ENCODE measurements around the gene MPZL2. TPM values are rescaled to one million over a fixed set of nuclear protein-coding genes. Genes with fewer than 3 reads are reported as not detected.
A peak's percentile ranks its signal among the peaks of the same experiment; 100 is the strongest.

Gene MPZL2
- total and polyA plus RNA-seq, 2 donors, result 18.1 to 47.7 TPM

DNA sequence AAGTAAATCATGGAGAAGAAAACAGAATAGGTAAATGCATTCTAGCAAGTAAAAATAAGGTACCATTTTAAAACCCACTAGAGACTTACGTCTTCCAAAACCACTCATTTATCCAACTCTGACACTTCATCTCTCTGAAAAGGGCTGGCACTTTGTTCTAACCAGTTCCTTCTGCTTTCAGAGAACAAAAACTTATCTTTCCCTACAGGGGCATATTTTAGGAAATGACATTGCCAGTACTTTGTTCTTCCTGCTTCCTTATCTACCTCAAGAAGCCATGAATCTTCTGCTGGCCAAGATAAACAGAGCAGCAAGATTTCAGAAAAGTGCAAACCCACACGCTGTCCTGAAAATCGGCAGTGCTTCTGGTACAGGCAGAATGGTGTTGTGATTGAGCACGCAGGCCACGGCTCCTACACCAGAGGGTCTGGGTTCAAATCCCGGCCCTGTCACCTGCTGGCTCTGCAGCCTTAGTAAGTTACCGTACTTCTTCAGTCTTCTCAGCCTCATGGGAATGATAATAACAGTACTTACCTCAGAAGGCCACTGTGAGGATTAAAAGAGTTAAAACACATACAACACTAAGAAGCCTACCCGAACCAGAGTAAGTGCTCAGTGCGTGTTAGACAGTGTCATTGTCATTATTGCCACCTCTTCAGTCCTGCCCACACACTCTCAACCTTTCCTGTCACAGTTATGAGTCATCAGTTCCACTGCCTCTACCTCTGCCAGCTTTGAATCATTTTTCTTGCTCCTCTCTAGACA, 22.9 kb downstream of the MPZL2 start:
- no peaks in the 10 kb centered on the region for H3K36me3 ChIP-seq (ENCODE audit: control insufficient read depth in 2 of 2, insufficient read depth in 2 of 2, low read length in 1 of 2)
- peak overlapping the region; percentile 74 to 89 for H3K27ac ChIP-seq (ENCODE audit: low read depth in 1 of 2, low read length in 1 of 2)
- WGBS, result 32% methylated on average over 9 of the region's 9 CpGs
- H3K4me1 ChIP-seq (ENCODE audit: control insufficient read depth in 2 of 2, insufficient read depth in 2 of 2, low read length in 2 of 2), result peaks cover 5 to 18% of the 10 kb centered on the region in 2 donors
- H3K9me3 ChIP-seq (ENCODE audit: control insufficient read depth in 2 of 2, insufficient read depth in 1 of 2, low read length in 1 of 2), result no peaks in the 10 kb centered on the region
- peak in 1 of 9 donors; percentile 68 for DNase-seq (ENCODE audit: low read depth in 6 of 9, low spot score in 9 of 9)
- no peaks in the 10 kb centered on the region for H3K27me3 ChIP-seq (ENCODE audit: control insufficient read depth in 2 of 2, insufficient read depth in 1 of 2, low read length in 1 of 2)
- H3K4me3 ChIP-seq (ENCODE audit: low read length in 2 of 2), result no peak overlapping the region

DNA sequence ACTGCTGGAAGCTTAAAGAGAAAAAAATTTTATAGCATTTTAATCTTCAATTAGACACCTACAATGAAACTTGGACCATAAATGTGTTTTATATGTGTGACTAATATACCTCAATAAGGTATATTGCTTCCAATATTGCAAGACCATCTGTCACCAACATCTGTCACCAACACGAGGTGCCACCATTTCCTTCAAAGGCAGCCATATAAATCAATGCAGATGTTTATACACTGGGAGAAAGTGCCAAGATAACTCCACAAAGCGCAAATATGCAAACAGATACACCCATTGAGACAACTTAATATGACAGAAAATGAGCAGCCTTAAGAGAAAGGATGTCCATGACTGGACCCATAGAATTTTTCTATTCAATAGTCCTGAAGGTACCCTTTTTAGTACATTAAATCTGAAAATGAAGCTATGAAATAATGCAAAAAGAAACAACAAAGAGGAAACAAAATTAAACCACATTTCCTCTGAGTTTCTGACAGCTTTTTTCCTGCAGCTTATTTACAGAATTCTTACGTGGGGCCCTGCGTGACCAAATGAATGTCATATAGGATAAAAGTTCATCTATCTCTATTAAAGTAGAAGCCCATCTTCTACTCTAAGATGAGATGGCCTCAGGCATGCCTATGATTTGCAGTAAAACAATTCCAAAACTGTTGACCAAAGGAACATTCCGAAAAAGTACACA, 24.4 kb downstream of the MPZL2 start:
- H3K27me3 ChIP-seq (ENCODE audit: control insufficient read depth in 2 of 2, insufficient read depth in 1 of 2, low read length in 1 of 2), result no peaks in the 10 kb centered on the region
- H3K36me3 ChIP-seq (ENCODE audit: control insufficient read depth in 2 of 2, insufficient read depth in 2 of 2, low read length in 1 of 2), result peaks cover 0 to 2% of the 10 kb centered on the region in 2 donors
- H3K4me3 ChIP-seq (ENCODE audit: low read length in 2 of 2), result no peak overlapping the region
- H3K9me3 ChIP-seq (ENCODE audit: control insufficient read depth in 2 of 2, insufficient read depth in 1 of 2, low read length in 1 of 2), result no peaks in the 10 kb centered on the region
- WGBS, result 48% methylated on average over 5 of the region's 5 CpGs
- DNase-seq (ENCODE audit: low read depth in 6 of 9, low spot score in 9 of 9), result no peak
- H3K4me1 ChIP-seq (ENCODE audit: control insufficient read depth in 2 of 2, insufficient read depth in 2 of 2, low read length in 2 of 2), result peaks cover 5 to 18% of the 10 kb centered on the region in 2 donors
- no peak overlapping the region for H3K27ac ChIP-seq (ENCODE audit: low read depth in 1 of 2, low read length in 1 of 2)

DNA sequence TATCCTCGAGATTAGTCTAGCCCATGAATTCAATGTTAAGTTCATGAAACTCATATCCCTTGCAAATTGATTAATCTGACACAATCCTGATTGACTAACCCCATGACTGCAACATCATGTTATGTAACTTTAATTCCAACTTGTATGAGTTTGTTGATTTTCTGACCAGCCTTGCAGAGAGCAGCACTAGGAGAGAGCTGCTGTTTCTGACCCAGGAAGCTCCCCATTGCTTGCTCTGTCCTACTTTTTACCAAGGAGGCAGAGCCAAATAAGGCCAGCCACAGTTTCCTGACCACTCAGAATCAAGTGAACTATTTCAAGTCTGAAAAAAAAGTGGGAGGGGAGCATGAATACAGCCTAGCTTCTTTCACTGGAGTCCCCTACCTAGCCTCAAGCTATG, 25.2 kb downstream of the MPZL2 start:
- 97% methylated on average over 1 of the region's 1 CpG for WGBS
- no peaks in the 10 kb centered on the region for H3K27me3 ChIP-seq (ENCODE audit: control insufficient read depth in 2 of 2, insufficient read depth in 1 of 2, low read length in 1 of 2)
- no peak for DNase-seq (ENCODE audit: low read depth in 6 of 9, low spot score in 9 of 9)
- H3K27ac ChIP-seq (ENCODE audit: low read depth in 1 of 2, low read length in 1 of 2), result peak overlapping the region in 1 of 2 donors; percentile 22
- H3K9me3 ChIP-seq (ENCODE audit: control insufficient read depth in 2 of 2, insufficient read depth in 1 of 2, low read length in 1 of 2), result no peaks in the 10 kb centered on the region
- H3K36me3 ChIP-seq (ENCODE audit: control insufficient read depth in 2 of 2, insufficient read depth in 2 of 2, low read length in 1 of 2), result peaks cover 0 to 2% of the 10 kb centered on the region in 2 donors
- peaks cover 5 to 18% of the 10 kb centered on the region in 2 donors for H3K4me1 ChIP-seq (ENCODE audit: control insufficient read depth in 2 of 2, insufficient read depth in 2 of 2, low read length in 2 of 2)
- H3K4me3 ChIP-seq (ENCODE audit: low read length in 2 of 2), result no peak overlapping the region

DNA sequence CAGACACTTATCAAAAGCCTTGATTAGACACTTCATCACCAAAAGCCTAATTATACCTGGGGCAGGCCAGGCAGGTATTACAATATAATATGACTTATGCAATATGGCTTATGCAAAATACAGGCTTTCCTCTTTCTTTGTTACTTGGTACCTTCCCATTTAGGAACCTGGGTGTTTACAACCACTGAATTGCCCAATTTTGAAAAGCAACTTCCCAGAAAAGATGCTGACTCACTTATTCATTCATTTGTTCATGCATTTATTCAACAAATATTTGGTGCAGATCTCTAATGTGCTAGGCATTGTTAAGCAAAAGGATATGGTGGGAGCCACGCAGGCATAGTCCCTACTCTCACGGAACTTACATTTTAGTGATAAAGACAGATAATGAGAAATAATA, 25.7 kb downstream of the MPZL2 start:
- Histone ChIP-seq H3K27ac (ENCODE audit: low read depth in 1 of 2, low read length in 1 of 2) (no peak overlapping the region), H3K36me3 (ENCODE audit: control insufficient read depth in 2 of 2, insufficient read depth in 2 of 2, low read length in 1 of 2) (peaks cover 0 to 2% of the 10 kb centered on the region in 2 donors), H3K4me1 (ENCODE audit: control insufficient read depth in 2 of 2, insufficient read depth in 2 of 2, low read length in 2 of 2) (peaks cover 5 to 18% of the 10 kb centered on the region in 2 donors), H3K9me3 (ENCODE audit: control insufficient read depth in 2 of 2, insufficient read depth in 1 of 2, low read length in 1 of 2) (no peaks in the 10 kb centered on the region), H3K27me3 (ENCODE audit: control insufficient read depth in 2 of 2, insufficient read depth in 1 of 2, low read length in 1 of 2) (no peaks in the 10 kb centered on the region), H3K4me3 (ENCODE audit: low read length in 2 of 2) (no peak overlapping the region)
- WGBS, result 99% methylated on average over 2 of the region's 2 CpGs
- no peak for DNase-seq (ENCODE audit: low read depth in 6 of 9, low spot score in 9 of 9)

DNA sequence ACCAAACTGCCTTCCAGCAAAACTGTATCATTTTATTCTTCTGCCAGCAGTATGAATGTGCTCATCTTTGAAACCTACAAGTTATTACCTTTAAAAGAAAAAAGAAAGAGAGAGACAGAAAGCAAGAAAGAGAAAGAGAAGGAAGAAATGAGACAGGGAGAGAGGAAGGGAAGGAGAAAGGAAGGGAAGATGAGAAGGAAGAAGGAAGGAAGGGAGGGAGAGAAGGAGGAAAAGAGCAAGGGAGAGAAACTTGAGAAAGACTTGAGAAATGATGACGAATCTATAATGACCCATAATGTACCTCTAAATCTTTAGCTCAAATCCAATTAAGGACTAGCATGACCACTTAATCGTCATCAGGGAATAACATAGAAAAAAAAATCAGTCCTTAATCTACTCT, 27.9 kb downstream of the MPZL2 start:
- H3K4me3 ChIP-seq (ENCODE audit: low read length in 2 of 2), result no peak overlapping the region
- no peak overlapping the region for H3K27ac ChIP-seq (ENCODE audit: low read depth in 1 of 2, low read length in 1 of 2)
- WGBS, result 97% methylated on average over 2 of the region's 2 CpGs
- peaks cover 2 to 11% of the 10 kb centered on the region in 2 donors for H3K4me1 ChIP-seq (ENCODE audit: control insufficient read depth in 2 of 2, insufficient read depth in 2 of 2, low read length in 2 of 2)
- no peaks in the 10 kb centered on the region for H3K9me3 ChIP-seq (ENCODE audit: control insufficient read depth in 2 of 2, insufficient read depth in 1 of 2, low read length in 1 of 2)
- peaks cover 0 to 2% of the 10 kb centered on the region in 2 donors for H3K36me3 ChIP-seq (ENCODE audit: control insufficient read depth in 2 of 2, insufficient read depth in 2 of 2, low read length in 1 of 2)
- no peaks in the 10 kb centered on the region for H3K27me3 ChIP-seq (ENCODE audit: control insufficient read depth in 2 of 2, insufficient read depth in 1 of 2, low read length in 1 of 2)
- DNase-seq (ENCODE audit: low read depth in 6 of 9, low spot score in 9 of 9), result no peak

DNA sequence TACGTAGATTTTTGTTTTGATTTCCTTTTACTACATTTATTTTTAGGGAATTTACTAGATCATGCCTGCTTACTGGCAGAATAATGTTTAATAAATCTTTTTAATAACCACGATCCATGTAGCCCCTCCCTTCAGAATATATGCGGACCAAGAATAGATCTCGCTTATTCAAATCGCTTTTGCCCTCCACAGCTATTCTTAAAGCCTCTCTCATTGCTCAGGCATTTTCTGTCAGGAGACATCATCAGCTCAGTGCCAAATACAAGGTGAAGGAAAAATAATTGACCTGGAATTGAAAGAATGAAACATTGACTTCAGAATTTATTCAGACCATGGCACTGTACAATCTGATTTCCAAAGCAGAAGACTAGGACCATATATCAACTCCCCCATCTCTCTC, 29.3 kb downstream of the MPZL2 start:
- Histone ChIP-seq H3K36me3 (ENCODE audit: control insufficient read depth in 2 of 2, insufficient read depth in 2 of 2, low read length in 1 of 2) (peaks cover 0 to 2% of the 10 kb centered on the region in 2 donors), H3K4me1 (ENCODE audit: control insufficient read depth in 2 of 2, insufficient read depth in 2 of 2, low read length in 2 of 2) (peaks cover 0 to 7% of the 10 kb centered on the region in 2 donors), H3K4me3 (ENCODE audit: low read length in 2 of 2) (no peak overlapping the region), H3K9me3 (ENCODE audit: control insufficient read depth in 2 of 2, insufficient read depth in 1 of 2, low read length in 1 of 2) (no peaks in the 10 kb centered on the region), H3K27me3 (ENCODE audit: control insufficient read depth in 2 of 2, insufficient read depth in 1 of 2, low read length in 1 of 2) (no peaks in the 10 kb centered on the region), H3K27ac (ENCODE audit: low read depth in 1 of 2, low read length in 1 of 2) (no peak overlapping the region)
- no peak for DNase-seq (ENCODE audit: low read depth in 6 of 9, low spot score in 9 of 9)
- WGBS, result 96% methylated on average over 5 of the region's 5 CpGs

DNA sequence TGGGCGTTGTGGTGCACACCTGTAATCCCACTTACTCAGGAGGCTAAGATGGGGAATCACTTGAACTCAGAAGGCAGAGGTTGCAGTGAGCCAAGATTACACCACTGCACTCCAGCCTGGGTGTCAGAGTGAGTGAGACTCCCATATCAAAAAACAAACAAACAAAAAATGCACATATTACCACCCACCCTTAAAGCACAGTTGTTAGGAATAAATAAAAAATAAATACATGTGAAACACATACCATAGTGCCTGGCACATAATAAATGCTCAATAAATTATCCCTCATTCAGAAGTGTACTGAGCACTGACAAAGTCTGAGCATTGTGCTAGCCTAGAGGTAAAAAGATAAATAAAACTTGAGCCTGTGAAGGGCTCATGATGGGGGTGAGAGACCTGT, 30.2 kb downstream of the MPZL2 start:
- Histone ChIP-seq H3K4me3 (ENCODE audit: low read length in 2 of 2) (no peak overlapping the region), H3K27me3 (ENCODE audit: control insufficient read depth in 2 of 2, insufficient read depth in 1 of 2, low read length in 1 of 2) (no peaks in the 10 kb centered on the region), H3K9me3 (ENCODE audit: control insufficient read depth in 2 of 2, insufficient read depth in 1 of 2, low read length in 1 of 2) (no peaks in the 10 kb centered on the region), H3K27ac (ENCODE audit: low read depth in 1 of 2, low read length in 1 of 2) (no peak overlapping the region), H3K36me3 (ENCODE audit: control insufficient read depth in 2 of 2, insufficient read depth in 2 of 2, low read length in 1 of 2) (peaks cover 0 to 2% of the 10 kb centered on the region in 2 donors), H3K4me1 (ENCODE audit: control insufficient read depth in 2 of 2, insufficient read depth in 2 of 2, low read length in 2 of 2) (peaks cover 0 to 6% of the 10 kb centered on the region in 2 donors)
- 82% methylated on average over 1 of the region's 1 CpG for WGBS
- DNase-seq (ENCODE audit: low read depth in 6 of 9, low spot score in 9 of 9), result no peak

DNA sequence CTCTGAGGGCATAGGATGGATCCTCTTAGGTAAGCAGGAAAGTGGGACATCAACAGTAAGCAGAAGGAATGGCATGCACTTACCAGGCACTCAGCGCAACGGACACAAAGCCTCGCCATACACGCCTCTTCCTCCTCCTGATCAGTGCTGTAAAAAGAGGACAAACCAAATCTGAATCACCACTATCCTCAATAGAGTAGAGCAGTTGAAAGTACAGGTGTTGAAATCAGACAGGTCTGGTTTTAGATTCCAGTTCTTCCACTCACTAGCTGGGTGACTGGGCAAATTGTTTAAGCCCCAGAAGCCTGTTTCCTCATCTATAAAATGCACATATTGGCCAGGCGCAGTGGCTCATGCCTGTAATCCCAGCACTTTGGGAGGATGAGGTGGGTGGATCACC, 30.7 kb downstream of the MPZL2 start:
- 98% methylated on average over 5 of the region's 5 CpGs for WGBS
- no peaks in the 10 kb centered on the region for H3K27me3 ChIP-seq (ENCODE audit: control insufficient read depth in 2 of 2, insufficient read depth in 1 of 2, low read length in 1 of 2)
- H3K36me3 ChIP-seq (ENCODE audit: control insufficient read depth in 2 of 2, insufficient read depth in 2 of 2, low read length in 1 of 2), result peaks cover 0 to 2% of the 10 kb centered on the region in 2 donors
- no peak for DNase-seq (ENCODE audit: low read depth in 6 of 9, low spot score in 9 of 9)
- H3K27ac ChIP-seq (ENCODE audit: low read depth in 1 of 2, low read length in 1 of 2), result no peak overlapping the region
- peaks cover 0 to 6% of the 10 kb centered on the region in 2 donors for H3K4me1 ChIP-seq (ENCODE audit: control insufficient read depth in 2 of 2, insufficient read depth in 2 of 2, low read length in 2 of 2)
- H3K9me3 ChIP-seq (ENCODE audit: control insufficient read depth in 2 of 2, insufficient read depth in 1 of 2, low read length in 1 of 2), result no peaks in the 10 kb centered on the region
- no peak overlapping the region for H3K4me3 ChIP-seq (ENCODE audit: low read length in 2 of 2)

DNA sequence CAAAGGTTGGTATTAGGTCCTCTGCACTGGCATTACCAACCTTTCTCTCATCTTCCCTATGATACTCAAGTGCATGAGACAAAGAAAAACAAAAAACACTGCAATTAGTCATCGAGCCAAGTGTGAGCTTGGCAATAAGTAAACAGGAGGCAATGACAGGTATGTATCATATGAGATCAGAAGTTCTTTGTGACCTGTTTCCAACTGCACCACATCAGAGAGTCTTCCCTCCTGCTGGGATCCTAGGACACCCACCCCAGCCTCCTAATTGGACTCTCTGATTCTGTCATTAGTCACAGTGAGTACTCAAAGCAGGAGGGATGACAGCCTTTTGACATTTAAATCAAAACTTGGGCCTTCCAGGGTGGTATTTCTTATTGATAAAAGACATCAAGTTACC, 31.4 kb downstream of the MPZL2 start:
- no peak for DNase-seq (ENCODE audit: low read depth in 6 of 9, low spot score in 9 of 9)
- H3K27ac ChIP-seq (ENCODE audit: low read depth in 1 of 2, low read length in 1 of 2), result no peak overlapping the region
- no peaks in the 10 kb centered on the region for H3K9me3 ChIP-seq (ENCODE audit: control insufficient read depth in 2 of 2, insufficient read depth in 1 of 2, low read length in 1 of 2)
- H3K4me1 ChIP-seq (ENCODE audit: control insufficient read depth in 2 of 2, insufficient read depth in 2 of 2, low read length in 2 of 2), result peaks cover 4 to 10% of the 10 kb centered on the region in 2 donors
- H3K4me3 ChIP-seq (ENCODE audit: low read length in 2 of 2), result no peak overlapping the region
- no peaks in the 10 kb centered on the region for H3K27me3 ChIP-seq (ENCODE audit: control insufficient read depth in 2 of 2, insufficient read depth in 1 of 2, low read length in 1 of 2)
- peaks cover 0 to 2% of the 10 kb centered on the region in 2 donors for H3K36me3 ChIP-seq (ENCODE audit: control insufficient read depth in 2 of 2, insufficient read depth in 2 of 2, low read length in 1 of 2)
- WGBS, result 94% methylated on average over 1 of the region's 1 CpG
